ENCODE results near the gene ACE. TPM values are rescaled to one million over a fixed set of nuclear protein-coding genes. Genes with fewer than 3 reads are reported as not detected.

ACE gene
- total and polyA plus RNA-seq, 2 donors from 2014 or later: 4.3 to 12.9 TPM

DNA sequence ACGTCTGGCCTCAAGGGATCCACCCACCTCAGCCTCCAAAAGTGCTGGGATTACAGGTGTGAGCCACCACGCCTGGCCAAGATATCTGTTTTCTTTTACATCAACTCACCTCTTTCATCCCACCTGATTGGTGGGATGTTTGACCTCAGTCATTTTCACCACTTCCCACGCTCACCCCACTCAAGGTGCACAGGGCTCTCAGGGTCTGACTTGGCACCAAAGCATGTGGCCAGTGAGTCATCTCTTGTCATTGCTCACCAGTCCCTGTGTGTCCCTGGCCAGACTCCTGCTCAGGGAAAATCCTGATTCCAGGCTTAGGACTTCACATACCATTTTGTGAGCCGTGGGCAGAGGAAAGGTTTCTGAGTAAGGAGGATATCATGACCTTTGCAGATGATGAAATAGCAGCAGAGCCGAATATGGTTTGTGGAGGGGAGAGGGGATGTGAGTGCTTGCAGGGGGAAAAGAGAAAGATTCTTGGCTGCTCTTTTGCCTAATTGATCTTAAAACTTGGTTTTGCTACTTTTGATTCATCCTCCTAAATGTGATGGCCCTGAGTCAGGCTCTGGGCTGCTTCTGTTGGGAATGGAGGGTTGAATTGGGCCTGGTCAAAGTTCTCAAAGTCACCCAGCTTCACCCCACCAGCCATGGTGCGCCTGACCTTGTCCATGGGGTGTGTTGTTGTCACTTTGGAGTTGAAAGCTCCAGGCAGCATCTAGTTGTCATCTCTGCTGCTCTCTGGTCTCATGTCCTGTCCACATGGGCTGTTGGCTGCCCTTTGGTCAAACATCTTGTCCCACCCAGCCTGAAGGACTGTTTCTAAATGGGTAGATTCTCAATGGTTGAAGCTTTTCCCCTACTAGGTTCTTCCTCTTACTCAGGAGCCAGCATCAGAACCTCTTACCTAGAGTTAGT, 40.3 kb downstream of the ACE start:
- intact Hi-C loops (cut with DNase I): no loop called here
- DNase-seq (no peak), FAIRE-seq (no peak)
- TF ChIP-seq, protein P1, sequence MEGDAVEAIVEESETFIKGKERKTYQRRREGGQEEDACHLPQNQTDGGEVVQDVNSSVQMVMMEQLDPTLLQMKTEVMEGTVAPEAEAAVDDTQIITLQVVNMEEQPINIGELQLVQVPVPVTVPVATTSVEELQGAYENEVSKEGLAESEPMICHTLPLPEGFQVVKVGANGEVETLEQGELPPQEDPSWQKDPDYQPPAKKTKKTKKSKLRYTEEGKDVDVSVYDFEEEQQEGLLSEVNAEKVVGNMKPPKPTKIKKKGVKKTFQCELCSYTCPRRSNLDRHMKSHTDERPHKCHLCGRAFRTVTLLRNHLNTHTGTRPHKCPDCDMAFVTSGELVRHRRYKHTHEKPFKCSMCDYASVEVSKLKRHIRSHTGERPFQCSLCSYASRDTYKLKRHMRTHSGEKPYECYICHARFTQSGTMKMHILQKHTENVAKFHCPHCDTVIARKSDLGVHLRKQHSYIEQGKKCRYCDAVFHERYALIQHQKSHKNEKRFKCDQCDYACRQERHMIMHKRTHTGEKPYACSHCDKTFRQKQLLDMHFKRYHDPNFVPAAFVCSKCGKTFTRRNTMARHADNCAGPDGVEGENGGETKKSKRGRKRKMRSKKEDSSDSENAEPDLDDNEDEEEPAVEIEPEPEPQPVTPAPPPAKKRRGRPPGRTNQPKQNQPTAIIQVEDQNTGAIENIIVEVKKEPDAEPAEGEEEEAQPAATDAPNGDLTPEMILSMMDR (IDR thresholded peaks at IDR 0.05; ENCODE audit: borderline replicate concordance, extremely low read depth, insufficient read depth): no peak
- Histone ChIP-seq H3K9ac (ENCODE audit: low read length in 3 of 3) (no peak overlapping the region), H3K36me3 (ENCODE audit: control insufficient read depth in 2 of 3, insufficient read depth in 3 of 3, low read length in 3 of 3) (no peaks in the 10 kb centered on the region), H3K9me3 (ENCODE audit: control insufficient read depth in 2 of 3, insufficient read depth in 1 of 3, low read length in 3 of 3) (no peaks in the 10 kb centered on the region), H3K27ac (ENCODE audit: low read depth in 2 of 2, low read length in 2 of 2) (peak overlapping the region in 1 of 2 donors; percentile 11), H3K27me3 (ENCODE audit: control insufficient read depth, insufficient read depth, low read length) (no peaks in the 10 kb centered on the region), H3K4me1 (ENCODE audit: control insufficient read depth in 2 of 3, insufficient read depth in 2 of 3, low read depth in 1 of 3, low read length in 3 of 3) (peaks cover 0 to 41% (median 19%) of the 10 kb centered on the region in 3 donors), H3K4me3 (ENCODE audit: low read length in 3 of 3) (no peak overlapping the region)

DNA sequence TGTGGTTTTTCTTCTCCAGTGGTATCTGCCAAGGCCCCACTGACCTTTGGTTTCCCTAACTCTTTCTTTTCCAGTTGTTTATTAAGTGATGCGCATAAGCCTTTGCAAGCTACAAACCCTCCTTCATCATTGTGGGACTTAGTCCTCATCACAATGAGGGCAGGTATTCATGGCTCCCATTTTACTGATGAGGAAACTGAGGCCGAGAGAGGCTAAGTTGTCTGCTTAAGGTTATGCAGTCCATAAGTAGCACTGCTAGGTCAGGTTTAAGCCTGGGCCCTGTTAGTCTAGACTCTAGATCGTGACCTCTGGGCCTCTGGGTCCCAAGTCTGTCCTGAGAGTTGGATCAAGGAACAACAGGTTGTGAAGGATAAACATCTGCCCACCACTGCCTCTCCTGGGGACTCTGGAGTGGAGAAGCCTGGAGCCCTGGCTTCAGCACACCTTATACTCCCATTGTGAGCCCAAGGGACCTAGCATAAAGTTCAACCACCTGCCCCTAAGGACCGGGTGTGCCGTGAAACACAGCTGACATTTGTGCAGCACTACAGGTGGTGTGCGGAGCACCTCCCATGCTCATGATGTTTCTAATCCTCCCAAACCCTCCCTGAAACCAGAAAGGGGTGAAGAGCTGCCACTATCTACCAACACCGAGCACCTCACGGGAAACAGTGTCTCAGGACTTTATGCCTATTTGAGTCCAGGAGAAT, 41.1 kb downstream of the ACE start:
- Histone ChIP-seq H3K36me3 (ENCODE audit: control insufficient read depth in 2 of 3, insufficient read depth in 3 of 3, low read length in 3 of 3) (no peaks in the 10 kb centered on the region), H3K9ac (ENCODE audit: low read length in 3 of 3) (no peak overlapping the region), H3K9me3 (ENCODE audit: control insufficient read depth in 2 of 3, insufficient read depth in 1 of 3, low read length in 3 of 3) (no peaks in the 10 kb centered on the region), H3K4me1 (ENCODE audit: control insufficient read depth in 2 of 3, insufficient read depth in 2 of 3, low read depth in 1 of 3, low read length in 3 of 3) (peaks cover 0 to 41% (median 22%) of the 10 kb centered on the region in 3 donors), H3K27ac (ENCODE audit: low read depth in 2 of 2, low read length in 2 of 2) (no peak overlapping the region), H3K27me3 (ENCODE audit: control insufficient read depth, insufficient read depth, low read length) (no peaks in the 10 kb centered on the region), H3K4me3 (ENCODE audit: low read length in 3 of 3) (no peak overlapping the region)
- DNase-seq: no peak
- FAIRE-seq: no peak
- TF ChIP-seq, protein P1 (IDR thresholded peaks at IDR 0.05; ENCODE audit: borderline replicate concordance, extremely low read depth, insufficient read depth): no peak
- intact Hi-C loops (cut with DNase I): no loop called here

DNA sequence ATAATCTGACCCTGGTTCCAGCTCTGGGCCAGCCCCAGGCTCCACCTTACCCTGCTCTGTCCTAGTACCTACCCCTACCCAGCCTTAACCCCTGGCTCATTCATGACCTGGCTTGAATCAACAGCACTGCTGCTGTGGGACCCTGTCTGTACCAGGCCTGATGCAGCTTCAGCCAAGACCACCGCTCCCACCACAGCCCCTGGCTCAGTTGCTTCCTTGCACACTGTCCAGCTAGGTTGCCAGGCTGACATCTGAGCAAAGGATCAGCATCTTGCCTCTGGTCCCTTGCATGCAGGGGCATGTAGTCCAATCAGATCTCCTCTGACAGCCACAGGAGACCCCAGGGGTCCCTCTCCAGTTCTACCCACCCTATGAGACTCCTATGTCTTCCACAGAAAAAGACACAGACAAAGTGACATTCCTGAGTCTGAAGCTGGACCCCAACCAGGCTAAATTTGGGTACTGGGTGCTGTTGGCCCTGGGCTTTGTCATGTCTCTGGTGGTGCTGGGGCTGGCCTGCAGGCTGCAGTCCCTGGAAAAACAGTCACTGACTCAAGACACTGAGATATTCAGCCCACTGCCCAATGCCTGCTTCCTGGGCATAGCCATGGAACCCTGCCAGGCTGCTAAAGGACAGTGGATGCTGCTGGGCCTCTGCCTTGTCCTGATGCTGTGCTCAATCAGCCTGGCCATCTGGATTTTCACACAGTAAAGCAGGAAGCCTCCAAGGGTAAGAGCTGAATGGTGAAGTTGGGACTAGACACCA, 42.4 kb downstream of the ACE start:
- FAIRE-seq: no peak
- H3K4me3 ChIP-seq (ENCODE audit: low read length in 3 of 3): no peak overlapping the region
- H3K9ac ChIP-seq (ENCODE audit: low read length in 3 of 3): no peak overlapping the region
- H3K27me3 ChIP-seq (ENCODE audit: control insufficient read depth, insufficient read depth, low read length): no peaks in the 10 kb centered on the region
- no peak for DNase-seq
- peak overlapping the region; percentile 57 to 85 for H3K27ac ChIP-seq (ENCODE audit: low read depth in 2 of 2, low read length in 2 of 2)
- intact Hi-C loops (cut with DNase I): no loop called here
- H3K36me3 ChIP-seq (ENCODE audit: control insufficient read depth in 2 of 3, insufficient read depth in 3 of 3, low read length in 3 of 3): no peaks in the 10 kb centered on the region
- peaks cover 0 to 41% (median 22%) of the 10 kb centered on the region in 3 donors for H3K4me1 ChIP-seq (ENCODE audit: control insufficient read depth in 2 of 3, insufficient read depth in 2 of 3, low read depth in 1 of 3, low read length in 3 of 3)
- no peaks in the 10 kb centered on the region for H3K9me3 ChIP-seq (ENCODE audit: control insufficient read depth in 2 of 3, insufficient read depth in 1 of 3, low read length in 3 of 3)
- TF ChIP-seq, protein P1 (IDR thresholded peaks at IDR 0.05; ENCODE audit: borderline replicate concordance, extremely low read depth, insufficient read depth): no peak

All from kidney (tissue), 14 donors.